K562 (cell line): ENCODE measurements around the gene ENTPD5. TPM values are rescaled to one million over a fixed set of nuclear protein-coding genes. Genes with fewer than 3 reads are reported as not detected.

Experiments used
- ATAC-seq: fragments of 200-7000 bp; cut with Tn5 transposase; 3 replicates; pipeline ENCODE4 v1.9.1; 2020; ENCODE audit warnings: moderate library complexity
- Bru-seq: library from RNA; stranded (reverse); fragments of 400-500 nt; gene quantifications from one replicate; lab custom pipeline; 2021; lab: Mats Ljungman, UMichigan
- BruChase-seq, 2 experiments: library from RNA; stranded (reverse); fragments of 400-500 nt; gene quantifications; one replicate each; lab custom pipeline; 2021; lab: Mats Ljungman, UMichigan
- BruUV-seq: library from RNA; stranded (reverse); fragments of 400-500 nt; replicated peaks from 2 replicates; lab custom pipeline; 2021; lab: Mats Ljungman, UMichigan
- CTCF ChIA-PET: fragments of 300-600 bp; formaldehyde crosslinking; extraction: SDS; loops from one replicate; lab custom pipeline; 2021; ENCODE audit warnings: low intra/inter-chr PET ratio; lab: Yijun Ruan, JAX
- POLR2A ChIA-PET: fragments of 300-600, 350-650 bp; sonication (Branson Sonifier 250); formaldehyde crosslinking; extraction: SDS; loops from one replicate; lab custom pipeline; 2021; ENCODE audit warnings: antibody characterized with exemption, inconsistent platforms; lab: Yijun Ruan, JAX
- DNase-seq, 4 experiments: peaks; one replicate each; pipeline versions ENCODE4 v3.0.0 to v3.0.0-alpha.2; 2011 to 2018; ENCODE audit warnings: low spot score in 3 of 4, mixed read lengths in 3 of 4; ENCODE audit errors: extremely low read depth in 1 of 4
- FAIRE-seq: peaks from 2 replicates; lab custom pipeline; 2011; peaks lifted over from hg19 to GRCh38; lab: Jason Lieb, UNC
- H2AFZ ChIP-seq: 2 replicates; pipeline ENCODE4 v1.6.0; 2011; ENCODE audit warnings: low read depth, low read length, control low read depth, inconsistent platforms
- H3K27ac ChIP-seq: fragments of 200-600 bp; 3 replicates; pipeline ENCODE4 v1.8.0; 2011; ENCODE audit warnings: low read depth, mild to moderate bottlenecking, control low read depth, inconsistent platforms, low read length, moderate library complexity, mixed read lengths; ENCODE audit errors: extremely low read depth
- H3K27me3 ChIP-seq, 2 experiments: fragments of 300-600 bp in 1 of 2; 2 replicates in 1 of 2; 3 replicates in 1 of 2; pipeline versions ENCODE4 v1.6.0 to v1.8.0; 2011; ENCODE audit warnings: inconsistent platforms in 2 of 2, low read length in 2 of 2, mild to moderate bottlenecking in 1 of 2, mixed read lengths in 1 of 2, moderate library complexity in 1 of 2; ENCODE audit not compliant: control insufficient read depth in 2 of 2, insufficient read depth in 2 of 2
- H3K36me3 ChIP-seq: fragments of 300-600 bp; 3 replicates; pipeline ENCODE4 v1.8.0; 2011; ENCODE audit warnings: mild to moderate bottlenecking, low read length, inconsistent platforms; ENCODE audit not compliant: control insufficient read depth, insufficient read depth
- H3K4me1 ChIP-seq, 2 experiments: fragments of 200-600 bp in 1 of 2; replicated peaks in 1 of 2; 2 replicates in 1 of 2; 3 replicates in 1 of 2; pipeline versions ENCODE4 v1.5.1 to v1.8.0; 2011; ENCODE audit warnings: inconsistent platforms in 2 of 2, low read length in 2 of 2, mild to moderate bottlenecking in 1 of 2, mixed read lengths in 1 of 2, moderate library complexity in 1 of 2; ENCODE audit not compliant: control insufficient read depth in 2 of 2, insufficient read depth in 2 of 2
- H3K4me2 ChIP-seq: 2 replicates; pipeline ENCODE4 v1.6.1; 2011; ENCODE audit warnings: low read length, control low read depth, inconsistent platforms, mixed read lengths; ENCODE audit not compliant: insufficient read depth
- H3K4me3 ChIP-seq: fragments of 200-600 bp; sonication (generic), shearing (Covaris generic); 2 replicates; pipeline ENCODE4 v1.5.1; 2016; ENCODE audit warnings: control low read depth, inconsistent platforms
- H3K79me2 ChIP-seq: fragments of 200-600 bp; 3 replicates; pipeline ENCODE4 v1.8.0; 2011; ENCODE audit warnings: low read length, inconsistent platforms; ENCODE audit not compliant: control insufficient read depth, insufficient read depth
- H3K9ac ChIP-seq, 2 experiments: 2 replicates each; pipeline versions ENCODE4 v1.6.0 to v1.6.1; 2011; ENCODE audit warnings: low read depth in 2 of 2, low read length in 2 of 2, control low read depth in 1 of 2, inconsistent platforms in 1 of 2, mild to moderate bottlenecking in 1 of 2, mixed read lengths in 1 of 2; ENCODE audit not compliant: insufficient read depth in 1 of 2
- H3K9me1 ChIP-seq: one replicate; pipeline ENCODE4 v1.6.0; 2011; ENCODE audit warnings: inconsistent platforms, mild to moderate bottlenecking, low read length, moderate library complexity; ENCODE audit not compliant: control insufficient read depth, insufficient read depth
- H3K9me3 ChIP-seq: replicated peaks from 2 replicates; pipeline ENCODE4 v1.5.1; 2011; ENCODE audit warnings: low read depth, low read length, inconsistent platforms; ENCODE audit not compliant: control insufficient read depth, insufficient read depth
- H4K20me1 ChIP-seq: replicated peaks from 2 replicates; pipeline ENCODE4 v1.6.1; 2011; ENCODE audit warnings: low read length, inconsistent platforms, mixed read lengths; ENCODE audit not compliant: control insufficient read depth, insufficient read depth
- HNRNPLL ChIP-seq: fragments of 200-400 bp; formaldehyde crosslinking; IDR thresholded peaks from 2 replicates; pipeline ENCODE4 v1.6.1; 2017; ENCODE audit warnings: low read length, low read depth, mild to moderate bottlenecking; ENCODE audit not compliant: poor library complexity, severe bottlenecking
- L3MBTL2 ChIP-seq: fragments of 450-650 bp; IDR thresholded peaks from 2 replicates; pipeline ENCODE4 v1.6.1; 2016; ENCODE audit warnings: mild to moderate bottlenecking, moderate library complexity
- MBD1 ChIP-seq: fragments of 250-450 bp; sonication (Bioruptor Pico); IDR thresholded peaks from 2 replicates; pipeline ENCODE4 v1.8.0; 2022; ENCODE audit warnings: inconsistent platforms
- OTX1 ChIP-seq: fragments of 450-650 bp; formaldehyde crosslinking; IDR thresholded peaks from 2 replicates; pipeline ENCODE4 v1.4.0; 2022; ENCODE audit warnings: mild to moderate bottlenecking
- PCBP2 ChIP-seq: fragments of 200-400 bp; formaldehyde crosslinking; IDR thresholded peaks from 2 replicates; pipeline ENCODE4 v1.6.1; 2018; ENCODE audit warnings: low read length, low read depth, mild to moderate bottlenecking, moderate library complexity; ENCODE audit not compliant: poor library complexity, severe bottlenecking
- PREB ChIP-seq: sonication (generic); formaldehyde crosslinking; IDR thresholded peaks from 2 replicates; pipeline ENCODE4 v1.8.1; 2023; ENCODE audit warnings: mild to moderate bottlenecking, missing genetic modification reagents
- RUNX1 ChIP-seq: sonication (generic); IDR thresholded peaks from 2 replicates; pipeline ENCODE4 v1.6.1; 2016; ENCODE audit warnings: antibody characterized with exemption, low read depth
- SIN3A ChIP-seq, 2 experiments: fragments of 150-350 bp in 1 of 2; IDR thresholded peaks; 2 replicates each; pipeline ENCODE4 v1.6.1; 2011 to 2016; ENCODE audit warnings: borderline replicate concordance in 2 of 2, low read depth in 2 of 2, low read length in 2 of 2, mild to moderate bottlenecking in 2 of 2, moderate library complexity in 2 of 2; ENCODE audit not compliant: control insufficient read depth in 1 of 2
- SMAD3 ChIP-seq: fragments of 450-650 bp; formaldehyde crosslinking; conservative IDR thresholded peaks from 2 replicates; pipeline ENCODE4 v1.4.0; 2020; ENCODE audit warnings: mild to moderate bottlenecking
- ZNF75A ChIP-seq: fragments of 450-650 bp; formaldehyde crosslinking; IDR thresholded peaks from 2 replicates; pipeline ENCODE4 v1.4.0; 2020; ENCODE audit warnings: mild to moderate bottlenecking
- ZNF766 ChIP-seq: fragments of 200-800 bp; sonication (Bioruptor generic); conservative IDR thresholded peaks from 2 replicates; pipeline ENCODE4 v1.6.1; 2016; ENCODE audit warnings: missing genetic modification characterization, missing compliant biosample characterization
- WGBS: fragments of 100-300 bp; shearing (Covaris generic); methylation state at CpG from one replicate; pipeline ENCODE4 v1.1.6; 2016; ENCODE audit warnings: low coverage, mixed read lengths; ENCODE audit not compliant: insufficient coverage; ENCODE audit errors: missing lambda C conversion rate; 5-methylcytosine and 5-hydroxymethylcytosine counted together
- in situ Hi-C: fragments of 300-500 bp; cut with MboI; formaldehyde crosslinking; loops from 4 replicates; pipeline ENCODE4 v1.15.0; 2018; ENCODE audit warnings: inconsistent platforms, mixed read lengths
- intact Hi-C: fragments of 100-400 bp; cut with micrococcal nuclease; formaldehyde crosslinking; loops from 2 replicates; pipeline ENCODE4 v1.14.2; 2022
- long read RNA-seq, 3 experiments: library from polyadenylated mRNA in 2 of 3; library from RNA in 1 of 3; unstranded in 2 of 3; stranded (forward) in 1 of 3; transcript quantifications; one replicate each; pipeline ENCODE4 v2.0.0, GENCODE V29; 2019 to 2022
- polyA minus RNA-seq, 3 experiments: library from RNA; depleted of rRNA, polyadenylated mRNA; stranded (reverse); fragments of >200 nt; gene quantifications; 2 replicates each; pipeline ENCODE4 v1.2.3, GENCODE V29; 2011
- polyA plus RNA-seq, 8 experiments: library from polyadenylated mRNA; depleted of rRNA in 4 of 8; stranded (reverse) in 5 of 8; unstranded in 3 of 8; fragments of >200 nt; fragmentation: Nextera tagmentation in 2 of 8; fragmentation: Illumina TruSeq in 1 of 8; extraction: Ambion mirVana in 2 of 8; extraction: Trizol in 1 of 8; gene quantifications; 2 replicates each; pipeline versions ENCODE4 v1.2.1 to v1.2.3, GENCODE V29; 2011 to 2014; ENCODE audit warnings: inconsistent platforms in 1 of 8, missing spikeins in 1 of 8
- total RNA-seq, 7 experiments: library from RNA; depleted of rRNA in 6 of 7; stranded (reverse); fragments of >200 nt in 6 of 7; fragmentation: Illumina TruSeq in 2 of 7; extraction: Trizol in 2 of 7; gene quantifications; 2 replicates each; pipeline versions ENCODE4 v1.2.1 to v1.2.3, GENCODE V29; 2011 to 2021; ENCODE audit warnings: low replicate concordance in 1 of 7

Gene ENTPD5
- total RNA-seq (2011; cell fraction: chromatin; rRNA removed; ENCODE audit: low replicate concordance), result 47.7 and 80.6 TPM in 2 replicates
- total RNA-seq (2011; cell fraction: nucleolus; rRNA removed), result 37.8 and 37.9 TPM in 2 replicates
- 54.6 and 76.0 TPM in 2 replicates for total RNA-seq (2011; cell fraction: nucleoplasm; rRNA removed)
- total RNA-seq (2014; rRNA removed), result 6.4 and 9.1 TPM in 2 replicates
- 10.3 and 11.8 TPM in 2 replicates for total RNA-seq (2014; rRNA removed; fragmentation: Illumina TruSeq; extraction: Trizol)
- total RNA-seq (2015; rRNA removed; fragmentation: Illumina TruSeq; extraction: Trizol), result 9.4 and 11.3 TPM in 2 replicates
- total RNA-seq (2021), result 10.3 and 10.6 TPM in 2 replicates
- 15.3 and 15.8 TPM in 2 replicates for polyA plus RNA-seq (2011; rRNA removed)
- polyA plus RNA-seq (2011; cell fraction: cytosol; rRNA removed), result 6.6 and 10.6 TPM in 2 replicates
- 33.3 and 43.6 TPM in 2 replicates for polyA plus RNA-seq (2011; cell fraction: nucleus; rRNA removed)
- 7.2 and 13.1 TPM in 2 replicates for polyA plus RNA-seq (2012)
- 9.5 and 12.3 TPM in 2 replicates for polyA plus RNA-seq (2014; fragmentation: Illumina TruSeq; extraction: Trizol)
- polyA plus RNA-seq (2014; fragmentation: Nextera tagmentation; extraction: Ambion mirVana), result 1 to 10 TPM; 2.7 to 5.4 TPM
- 9.0 and 9.4 TPM in 2 replicates for polyA plus RNA-seq (2014; rRNA removed)
- polyA minus RNA-seq (2011; rRNA and poly(A)+ RNA removed), result 16.9 and 18.1 TPM in 2 replicates
- 4.8 and 7.2 TPM in 2 replicates for polyA minus RNA-seq (2011; cell fraction: cytosol; rRNA and poly(A)+ RNA removed)
- polyA minus RNA-seq (2011; cell fraction: nucleus; rRNA and poly(A)+ RNA removed), result 16.3 and 31.0 TPM in 2 replicates
- Bru-seq, nascent RNA, result percentile 62 among the genes with signal in this experiment
- percentile 63 among the genes with signal in this experiment for BruChase-seq, experiment 1, labeled RNA remaining after a 2-hour chase
- BruChase-seq, experiment 2, labeled RNA remaining after a 6-hour chase, result percentile 61 among the genes with signal in this experiment
- long read RNA-seq, experiment 1, full-length matches to known transcripts, result 6 of 41 reads
- long read RNA-seq, experiment 1, partial matches to known transcripts, result 4 of 41 reads
- long read RNA-seq, experiment 1, other reads (novel, unspliced or antisense), result 31 of 41 reads
- long read RNA-seq, experiment 2, partial matches to known transcripts, result 1 of 5 reads
- long read RNA-seq, experiment 2, other reads (novel, unspliced or antisense), result 4 of 5 reads
- long read RNA-seq, experiment 3, full-length matches to known transcripts, result 2 of 6 reads
- long read RNA-seq, experiment 3, partial matches to known transcripts, result 0 of 6 reads
- long read RNA-seq, experiment 3, other reads (novel, unspliced or antisense), result 4 of 6 reads

GRCh38 chr14:74018586-74019407 lies at the start of gene ENTPD5, which contains the start of gene BBOF1:
Gene ENTPD5 (minus strand): TSS chr14:74019288. CDS start chr14:73988102, 31,186 bp downstream.
Gene BBOF1 (plus strand): TSS chr14:74019349. CDS start chr14:74019479, 130 bp downstream.
- peaks cover 16% of the 10 kb centered on the region for H3K79me2 ChIP-seq
- no peaks in the 10 kb centered on the region for H3K9me3 ChIP-seq
- ATAC-seq (peak; percentile 90), DNase-seq (peak; percentile 86 to 90 (median 88)), FAIRE-seq (peak; percentile 19)
- H3K9me1 ChIP-seq, result no peaks in the 10 kb centered on the region
- H3K4me1 ChIP-seq, result peaks cover 17 to 28% of the 10 kb centered on the region in 2 experiments; a peak in 4 of 5 replicates
- peak within 1 kb of the TSS; percentile 78 for H3K4me2 ChIP-seq
- BruUV-seq, result TSS peak; percentile 64
- H3K36me3 ChIP-seq, result peaks cover 9% of the 10 kb centered on the region; the same call in 1 of the 3 replicates
- intact Hi-C loops, result loop anchor here (5.0 kb wide), 1 partner anchor 66 kb away; the partner anchor contains the start of genes COQ6 and FAM161B
- under 1% methylated on average over 46 of the region's 93 CpGs for WGBS
- peak within 1 kb of the TSS; percentile 63 for H3K4me3 ChIP-seq
- H2AFZ ChIP-seq, result peak within 1 kb of the TSS; percentile 84
- POLR2A ChIA-PET, result interaction anchor here (0.6 to 1.6 kb wide), 4 partner anchors 8 to 1116 kb away, joined by 5 to 6 read pairs (median 6); no protein-coding TSS in a partner anchor
- peak within 1 kb of the TSS; percentile 89 for H3K27ac ChIP-seq
- peak within 1 kb of the TSS; percentile 96 to 99 for H3K9ac ChIP-seq
- in situ Hi-C loops, result no loop called here
- H4K20me1 ChIP-seq, result no peaks in the 10 kb centered on the region
- H3K27me3 ChIP-seq, result no peaks in the 10 kb centered on the region
- CTCF ChIA-PET, result no interaction called here
- TF ChIP-seq L3MBTL2 (no peak), SIN3A (IDR thresholded peaks at IDR 0.05; ENCODE audit: borderline replicate concordance in 2 of 2, control insufficient read depth in 1 of 2, low read depth in 2 of 2, low read length in 2 of 2) (peak; percentile 94; a peak in 2 of 4 replicates), PREB (CRISPR knock-in tag) (no peak), OTX1 (no peak), MBD1 (CRISPR knock-in tag) (no peak), ZNF766 (CRISPR knock-in tag) (peak; percentile 19; the same call in 1 of the 2 replicates), HNRNPLL (peak; percentile 59), RUNX1 (no peak), PCBP2 (no peak), SMAD3 (CRISPR knock-in tag) (no peak), ZNF75A (no peak)
